Measurements from ENCODE around the gene ZRANB2.

ZRANB2 gene

GRCh38 chr1:71026093-71026492 lies 54.7 kb downstream of the ZRANB2 start:
- DNase-seq: no peak

- no peak for DNase-seq
Observed at GRCh38 chr1:71023515-71023914, 57.3 kb downstream of the ZRANB2 start.

GRCh38 chr1:71019233-71019969 lies 61.4 kb downstream of the ZRANB2 start:
- no peak for DNase-seq

- DNase-seq: no peak
Observed at GRCh38 chr1:71018791-71019190, 62.0 kb downstream of the ZRANB2 start.

GRCh38 chr1:71015745-71016144 lies 65.1 kb downstream of the ZRANB2 start:
- no peak for DNase-seq

GRCh38 chr1:71014178-71014579 lies 66.7 kb downstream of the ZRANB2 start:
- DNase-seq: no peak
